ENCODE measurements around the gene DHRS3. TPM values are rescaled to one million over a fixed set of nuclear protein-coding genes. Genes with fewer than 3 reads are reported as not detected.
"Not testable (repeated sequence)": the region's sequence is repeated elsewhere in the genome, so short reads cannot be mapped to it uniquely, and the experiment has no call there.

DHRS3 gene
- total and polyA plus RNA-seq, 9 donors = 11.4 to 29.0 (median 21.1) TPM

GRCh38 chr1:12568009-12568767 is 49.8 kb downstream of the DHRS3 start:
- Histone ChIP-seq H3K4me1 (ENCODE audit: control insufficient read depth, insufficient read depth, low read length) (peaks cover 3% of the 10 kb centered on the region), H3K27me3 (ENCODE audit: control insufficient read depth, insufficient read depth, low read length) (peaks cover under 1% of the 10 kb centered on the region), H3K27ac (ENCODE audit: low read length) (no peak overlapping the region), H3K4me3 (ENCODE audit: low read length) (no peak overlapping the region), H3K9me3 (replicated peaks; ENCODE audit: control insufficient read depth, low read depth, low read length) (peaks cover 10% of the 10 kb centered on the region), H3K36me3 (ENCODE audit: control insufficient read depth, insufficient read depth, low read length) (peaks cover 24% of the 10 kb centered on the region)
- WGBS (ENCODE audit: insufficient coverage) = 84% methylated on average over 7 of the region's 14 CpGs
- no peak for DNase-seq

GRCh38 chr1:12567288-12567819 is 50.7 kb downstream of the DHRS3 start:
- whole genome bisulfite sequencing (ENCODE audit: insufficient coverage) = 100% methylated on average over 1 of the region's 9 CpGs
- Histone ChIP-seq H3K36me3 (ENCODE audit: control insufficient read depth, insufficient read depth, low read length) (peaks cover 22% of the 10 kb centered on the region), H3K27ac (ENCODE audit: low read length) (no peak overlapping the region)

GRCh38 chr1:12566484-12567287 is 51.3 kb downstream of the DHRS3 start:
- Histone ChIP-seq H3K4me3 (ENCODE audit: low read length) (no peak overlapping the region), H3K36me3 (ENCODE audit: control insufficient read depth, insufficient read depth, low read length) (peaks cover 22% of the 10 kb centered on the region), H3K4me1 (ENCODE audit: control insufficient read depth, insufficient read depth, low read length) (peaks cover 3% of the 10 kb centered on the region), H3K9me3 (replicated peaks; ENCODE audit: control insufficient read depth, low read depth, low read length) (peaks cover 15% of the 10 kb centered on the region), H3K27ac (ENCODE audit: low read length) (no peak overlapping the region), H3K27me3 (ENCODE audit: control insufficient read depth, insufficient read depth, low read length) (peaks cover 2% of the 10 kb centered on the region)
- DNase-seq = no peak
- 59% methylated on average over 3 of the region's 9 CpGs for whole genome bisulfite sequencing (ENCODE audit: insufficient coverage)

More at GRCh38 chr1:12567288-12567819, 50.7 kb downstream of the DHRS3 start:
- H3K9me3 ChIP-seq (replicated peaks; ENCODE audit: control insufficient read depth, low read depth, low read length) = peaks cover 13% of the 10 kb centered on the region
- peaks cover 2% of the 10 kb centered on the region for H3K27me3 ChIP-seq (ENCODE audit: control insufficient read depth, insufficient read depth, low read length)
- H3K4me1 ChIP-seq (ENCODE audit: control insufficient read depth, insufficient read depth, low read length) = peaks cover 3% of the 10 kb centered on the region
- DNase-seq = no peak
- H3K4me3 ChIP-seq (ENCODE audit: low read length) = no peak overlapping the region

- 78% methylated on average over 7 of the region's 7 CpGs for WGBS (ENCODE audit: insufficient coverage)
- Histone ChIP-seq H3K4me1 (ENCODE audit: control insufficient read depth, insufficient read depth, low read length) (peaks cover 3% of the 10 kb centered on the region), H3K27ac (ENCODE audit: low read length) (no peak overlapping the region), H3K4me3 (ENCODE audit: low read length) (no peak overlapping the region), H3K36me3 (ENCODE audit: control insufficient read depth, insufficient read depth, low read length) (peaks cover 16% of the 10 kb centered on the region), H3K9me3 (replicated peaks; ENCODE audit: control insufficient read depth, low read depth, low read length) (peaks cover 15% of the 10 kb centered on the region), H3K27me3 (ENCODE audit: control insufficient read depth, insufficient read depth, low read length) (peaks cover 2% of the 10 kb centered on the region)
- no peak for DNase-seq
Measured at GRCh38 chr1:12565966-12566352, 52.1 kb downstream of the DHRS3 start.

- no peak overlapping the region for H3K27ac ChIP-seq (ENCODE audit: low read length)
- peaks cover 15% of the 10 kb centered on the region for H3K9me3 ChIP-seq (replicated peaks; ENCODE audit: control insufficient read depth, low read depth, low read length)
- H3K4me3 ChIP-seq (ENCODE audit: low read length) = no peak overlapping the region
- 91% methylated on average over 9 of the region's 10 CpGs for WGBS (ENCODE audit: insufficient coverage)
- H3K4me1 ChIP-seq (ENCODE audit: control insufficient read depth, insufficient read depth, low read length) = peaks cover 3% of the 10 kb centered on the region
- peaks cover 2% of the 10 kb centered on the region for H3K27me3 ChIP-seq (ENCODE audit: control insufficient read depth, insufficient read depth, low read length)
- no peak for DNase-seq
- peaks cover 12% of the 10 kb centered on the region for H3K36me3 ChIP-seq (ENCODE audit: control insufficient read depth, insufficient read depth, low read length)
Measured at GRCh38 chr1:12565094-12565965, 52.7 kb downstream of the DHRS3 start.

GRCh38 chr1:12564251-12564650 is 53.8 kb downstream of the DHRS3 start:
- H3K36me3 ChIP-seq (ENCODE audit: control insufficient read depth, insufficient read depth, low read length); DNase-seq; H3K4me3 ChIP-seq (ENCODE audit: low read length); H3K27ac ChIP-seq (ENCODE audit: low read length); H3K4me1 ChIP-seq (ENCODE audit: control insufficient read depth, insufficient read depth, low read length); H3K27me3 ChIP-seq (ENCODE audit: control insufficient read depth, insufficient read depth, low read length): not testable (repeated sequence)
- peaks cover 15% of the 10 kb centered on the region for H3K9me3 ChIP-seq (replicated peaks; ENCODE audit: control insufficient read depth, low read depth, low read length)
- WGBS (ENCODE audit: insufficient coverage) = no CpG with 5 or more reads among the region's 3 CpGs

GRCh38 chr1:12562955-12563576 is 54.9 kb downstream of the DHRS3 start:
- Histone ChIP-seq H3K4me1 (ENCODE audit: control insufficient read depth, insufficient read depth, low read length) (peaks cover 3% of the 10 kb centered on the region), H3K36me3 (ENCODE audit: control insufficient read depth, insufficient read depth, low read length) (peaks cover 6% of the 10 kb centered on the region), H3K9me3 (replicated peaks; ENCODE audit: control insufficient read depth, low read depth, low read length) (peaks cover 15% of the 10 kb centered on the region), H3K27me3 (ENCODE audit: control insufficient read depth, insufficient read depth, low read length) (peaks cover 2% of the 10 kb centered on the region), H3K27ac (ENCODE audit: low read length) (no peak overlapping the region), H3K4me3 (ENCODE audit: low read length) (no peak overlapping the region)
- 82% methylated on average over 3 of the region's 3 CpGs for WGBS (ENCODE audit: insufficient coverage)
- no peak for DNase-seq

- no peak overlapping the region for H3K27ac ChIP-seq (ENCODE audit: low read length)
- H3K36me3 ChIP-seq (ENCODE audit: control insufficient read depth, insufficient read depth, low read length) = peaks cover 2% of the 10 kb centered on the region
- H3K9me3 ChIP-seq (replicated peaks; ENCODE audit: control insufficient read depth, low read depth, low read length) = peaks cover 15% of the 10 kb centered on the region
- WGBS (ENCODE audit: insufficient coverage) = 89% methylated on average over 5 of the region's 7 CpGs
- H3K27me3 ChIP-seq (ENCODE audit: control insufficient read depth, insufficient read depth, low read length) = peaks cover 2% of the 10 kb centered on the region
- DNase-seq = no peak
- H3K4me1 ChIP-seq (ENCODE audit: control insufficient read depth, insufficient read depth, low read length) = peaks cover 19% of the 10 kb centered on the region
- H3K4me3 ChIP-seq (ENCODE audit: low read length) = no peak overlapping the region
Measured at GRCh38 chr1:12561121-12561520, 56.9 kb downstream of the DHRS3 start.
